Spinal cord (tissue), 10 donors: ENCODE results near the gene RNFT1. TPM values are rescaled to one million over a fixed set of nuclear protein-coding genes. Genes with fewer than 3 reads are reported as not detected.
"Not testable (repeated sequence)": the region's sequence is repeated elsewhere in the genome, so short reads cannot be mapped to it uniquely, and the experiment has no call there.

Source experiments
- DNase-seq, 6 donors: peaks; one replicate each; pipeline versions ENCODE4 v3.0.0 to v3.0.0-alpha.2; 2013 to 2015; ENCODE audit warnings: low spot score in 6 of 6, low read depth in 4 of 6
- H3K27ac ChIP-seq: one replicate; pipeline ENCODE4 v1.5.1; 2013; ENCODE audit warnings: low read depth, low read length, control low read depth
- H3K27me3 ChIP-seq: one replicate; pipeline ENCODE4 v1.6.1; 2013; ENCODE audit warnings: low read length; ENCODE audit not compliant: control insufficient read depth, insufficient read depth
- H3K36me3 ChIP-seq: one replicate; pipeline ENCODE4 v1.6.1; 2013; ENCODE audit warnings: low read length; ENCODE audit not compliant: control insufficient read depth, insufficient read depth
- H3K4me1 ChIP-seq: one replicate; pipeline ENCODE4 v1.6.1; 2013; ENCODE audit warnings: low read length; ENCODE audit not compliant: control insufficient read depth, insufficient read depth
- H3K4me3 ChIP-seq: one replicate; pipeline ENCODE4 v1.5.1; 2013; ENCODE audit warnings: low read depth, low read length, control low read depth
- H3K9me3 ChIP-seq: one replicate; pipeline ENCODE4 v1.6.1; 2013; ENCODE audit warnings: low read length; ENCODE audit not compliant: control insufficient read depth, insufficient read depth
- WGBS: methylation state at CpG from one replicate; pipeline ENCODE4 v1.1.5; 2013; ENCODE audit warnings: missing lambda C conversion rate; ENCODE audit not compliant: insufficient coverage; 5-methylcytosine and 5-hydroxymethylcytosine counted together
- polyA plus RNA-seq, 2 donors: library from polyadenylated mRNA; unstranded; fragments of 120-200 nt; gene quantifications; one replicate each; pipeline ENCODE4 v1.2.1, GENCODE V29; 2013; ENCODE audit not compliant: insufficient read length in 2 of 2
- total RNA-seq, 2 donors: library from RNA; depleted of rRNA in 1 of 2; stranded (reverse); fragments of 120-200 nt in 1 of 2; fragments of >200 nt in 1 of 2; gene quantifications; one replicate each; pipeline versions ENCODE4 v1.2.3 to v1.2.4, GENCODE V29; 2013 to 2014
- donor health status: healthy.

The RNFT1 gene
- total and polyA plus RNA-seq, 4 donors = 19.0 to 37.3 (median 29.1) TPM

GRCh38 chr17:59940697-59941096, 23.8 kb downstream of the RNFT1 start:
- not testable (repeated sequence) for H3K9me3 ChIP-seq, H3K27me3 ChIP-seq, DNase-seq, H3K27ac ChIP-seq, H3K4me1 ChIP-seq, H3K4me3 ChIP-seq
- H3K36me3 ChIP-seq = peaks cover 31% of the 10 kb centered on the region
- no CpG with 5 or more reads among the region's 3 CpGs for WGBS

- not testable (repeated sequence) for H3K4me3 ChIP-seq, H3K4me1 ChIP-seq, H3K27ac ChIP-seq, H3K27me3 ChIP-seq, H3K9me3 ChIP-seq, DNase-seq
- H3K36me3 ChIP-seq = peaks cover 26% of the 10 kb centered on the region
- WGBS = no CpG with 5 or more reads among the region's 1 CpG
Observed at GRCh38 chr17:59933317-59933716, 31.2 kb downstream of the RNFT1 start.

GRCh38 chr17:59930768-59931167, 33.8 kb downstream of the RNFT1 start:
- not testable (repeated sequence) for H3K27ac ChIP-seq, H3K9me3 ChIP-seq, DNase-seq, H3K4me1 ChIP-seq, H3K27me3 ChIP-seq, H3K4me3 ChIP-seq
- 88% methylated on average over 1 of the region's 3 CpGs for WGBS
- H3K36me3 ChIP-seq = peaks cover 31% of the 10 kb centered on the region

GRCh38 chr17:59930121-59930520, 34.4 kb downstream of the RNFT1 start:
- H3K4me1 ChIP-seq, H3K27ac ChIP-seq, DNase-seq, H3K9me3 ChIP-seq, H3K27me3 ChIP-seq, H3K4me3 ChIP-seq: not testable (repeated sequence)
- WGBS = no CpG with 5 or more reads among the region's 2 CpGs
- H3K36me3 ChIP-seq = peaks cover 29% of the 10 kb centered on the region

- H3K36me3 ChIP-seq = peaks cover 51% of the 10 kb centered on the region
- WGBS = 95% methylated on average over 4 of the region's 5 CpGs
- not testable (repeated sequence) for H3K4me1 ChIP-seq, DNase-seq, H3K9me3 ChIP-seq, H3K27ac ChIP-seq, H3K27me3 ChIP-seq, H3K4me3 ChIP-seq
Observed at GRCh38 chr17:59920637-59921036, 43.9 kb downstream of the RNFT1 start.

- H3K27me3 ChIP-seq = no peaks in the 10 kb centered on the region
- no peak for DNase-seq
- no peak overlapping the region for H3K27ac ChIP-seq
- H3K36me3 ChIP-seq = peaks cover 44% of the 10 kb centered on the region
- H3K9me3 ChIP-seq = no peaks in the 10 kb centered on the region
- H3K4me1 ChIP-seq = no peaks in the 10 kb centered on the region
- no peak overlapping the region for H3K4me3 ChIP-seq
Observed at GRCh38 chr17:59916446-59916845, 48.1 kb downstream of the RNFT1 start.

GRCh38 chr17:59914274-59914854, 50.2 kb downstream of the RNFT1 start:
- Histone ChIP-seq H3K4me1 (no peaks in the 10 kb centered on the region), H3K4me3 (no peak overlapping the region), H3K36me3 (peaks cover 38% of the 10 kb centered on the region), H3K27ac (no peak overlapping the region), H3K27me3 (no peaks in the 10 kb centered on the region), H3K9me3 (no peaks in the 10 kb centered on the region)
- DNase-seq = peak in 4 of 6 donors; percentile 28 to 86 (median 44)
- no CpG with 5 or more reads among the region's 1 CpG for WGBS

- no CpG with 5 or more reads among the region's 3 CpGs for WGBS
- no peaks in the 10 kb centered on the region for H3K9me3 ChIP-seq
- no peak overlapping the region for H3K27ac ChIP-seq
Observed at GRCh38 chr17:59907467-59907866, 57.1 kb downstream of the RNFT1 start.

GRCh38 chr17:59903455-59903854, 61.1 kb downstream of the RNFT1 start:
- Histone ChIP-seq H3K4me1 (no peaks in the 10 kb centered on the region), H3K9me3 (no peaks in the 10 kb centered on the region), H3K27ac (no peak overlapping the region), H3K36me3 (peaks cover 6% of the 10 kb centered on the region), H3K4me3 (no peak overlapping the region), H3K27me3 (no peaks in the 10 kb centered on the region)
- no peak for DNase-seq
- no CpG with 5 or more reads among the region's 2 CpGs for WGBS

More at GRCh38 chr17:59907467-59907866, 57.1 kb downstream of the RNFT1 start:
- Histone ChIP-seq H3K4me3 (no peak overlapping the region), H3K36me3 (peaks cover 8% of the 10 kb centered on the region), H3K4me1 (no peaks in the 10 kb centered on the region), H3K27me3 (no peaks in the 10 kb centered on the region)
- DNase-seq = no peak
